CD1c-positive myeloid dendritic cell (primary cell): ENCODE data around the gene OR2B2.
A peak's percentile ranks its signal among the peaks of the same experiment; 100 is the strongest.

Source experiments
- DNase-seq: peaks from one replicate; pipeline ENCODE4 v3.0.0-alpha.2; 2016; ENCODE audit errors: extremely low spot score

OR2B2 gene

GRCh38 chr6:27867051-27867944 lies 44.9 kb downstream of the OR2B2 start:
- peak; percentile 59 for DNase-seq

- DNase-seq = peak; percentile 84
These were observed 45.7 kb downstream of the OR2B2 start for GRCh38 chr6:27866357-27867050.

- DNase-seq = no peak
These were observed 46.3 kb downstream of the OR2B2 start for GRCh38 chr6:27865850-27866356.

DNA sequence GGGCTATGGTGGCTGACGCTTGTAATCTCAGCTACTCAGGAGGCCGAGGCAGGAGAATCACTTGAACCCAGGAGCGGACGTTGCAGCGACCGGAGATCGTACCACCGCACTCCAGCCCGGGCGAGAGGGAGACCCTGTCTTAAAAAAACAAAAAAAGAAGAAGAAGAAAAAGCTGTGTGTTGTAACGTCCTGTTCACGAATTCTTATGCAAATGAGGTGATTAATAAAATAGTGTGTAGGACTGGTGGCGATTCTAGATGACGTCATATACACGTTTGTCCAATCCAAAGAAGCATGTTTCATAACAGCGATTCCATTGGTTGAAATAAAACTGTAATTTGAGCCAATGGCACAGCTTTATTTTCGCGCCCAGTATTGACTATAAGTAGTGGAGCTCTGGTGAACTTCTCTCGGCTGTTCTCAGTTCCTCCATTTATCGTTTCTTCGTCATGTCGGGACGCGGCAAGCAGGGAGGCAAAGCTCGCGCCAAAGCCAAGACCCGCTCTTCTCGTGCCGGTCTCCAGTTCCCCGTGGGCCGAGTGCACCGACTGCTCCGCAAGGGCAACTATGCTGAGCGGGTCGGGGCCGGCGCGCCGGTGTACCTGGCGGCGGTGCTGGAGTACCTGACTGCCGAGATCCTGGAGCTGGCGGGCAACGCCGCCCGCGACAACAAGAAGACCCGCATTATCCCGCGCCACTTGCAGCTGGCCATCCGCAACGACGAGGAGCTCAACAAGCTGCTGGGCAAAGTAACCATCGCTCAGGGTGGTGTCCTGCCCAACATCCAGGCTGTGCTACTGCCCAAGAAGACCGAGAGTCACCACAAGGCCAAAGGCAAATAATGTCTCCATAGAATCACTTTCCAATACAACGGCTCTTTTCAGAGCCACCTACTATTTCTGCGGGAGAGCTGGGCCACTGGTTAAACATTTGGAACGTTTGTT lies 47.0 kb downstream of the OR2B2 start:
- DNase-seq = peak; percentile 99

GRCh38 chr6:27863962-27864905 lies 48.0 kb downstream of the OR2B2 start:
- DNase-seq = peak; percentile 37

DNA sequence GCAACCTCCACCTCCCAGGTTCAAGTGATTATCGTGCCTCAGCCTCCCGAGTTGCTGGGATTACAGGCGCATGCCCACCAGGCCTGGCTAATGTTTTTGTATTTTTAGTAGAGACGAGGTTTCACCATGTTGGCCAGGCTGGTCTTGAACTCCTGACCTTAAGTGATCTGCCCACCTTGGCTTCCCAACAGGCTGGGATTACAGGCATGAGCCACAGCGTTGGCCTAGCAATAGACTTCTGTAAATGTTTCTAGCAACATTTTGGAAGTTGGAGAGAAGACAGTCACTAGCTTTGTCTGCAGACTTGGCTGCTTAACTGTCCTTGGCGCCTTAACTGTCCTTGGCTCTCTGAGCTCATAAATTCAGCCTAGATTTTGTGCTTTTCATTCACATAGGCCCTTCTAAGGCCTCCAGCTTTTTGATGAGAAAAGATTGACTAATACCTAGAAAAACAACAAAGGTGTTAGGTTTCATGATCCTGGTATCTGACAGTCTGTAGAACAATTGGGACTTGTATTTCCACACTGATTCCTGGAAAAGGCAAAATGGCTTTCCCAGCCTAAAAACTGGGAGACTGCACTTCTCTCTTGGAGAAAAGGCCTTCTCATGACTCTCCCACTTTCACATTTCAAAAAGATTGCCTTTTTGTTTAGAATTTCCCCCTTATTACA lies 49.7 kb downstream of the OR2B2 start:
- DNase-seq = no peak

DNA sequence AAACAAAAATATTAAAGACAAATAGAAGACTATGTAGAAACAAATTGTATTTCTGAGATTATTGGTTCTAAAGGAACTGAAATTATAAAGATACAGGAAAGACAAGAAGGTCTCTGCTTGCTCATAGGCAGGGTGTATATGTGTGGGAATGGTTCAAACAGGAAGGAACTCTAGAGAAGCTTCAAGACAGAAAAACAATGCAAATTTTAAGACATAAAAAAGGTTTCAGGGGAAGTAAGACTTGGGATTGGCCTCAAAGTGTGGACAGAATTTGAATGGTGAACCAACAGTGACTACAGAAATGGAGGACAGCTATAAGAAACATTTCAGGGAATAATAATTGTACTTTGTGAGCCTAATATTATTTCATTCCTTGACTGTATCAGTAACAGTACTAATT lies 50.3 kb downstream of the OR2B2 start:
- peak; percentile 56 for DNase-seq

GRCh38 chr6:27861276-27861840 lies 50.8 kb downstream of the OR2B2 start:
- no peak for DNase-seq
